HEK293 (cell line): ENCODE results near the gene TBL1Y.
"Not testable (repeated sequence)": the region's sequence is repeated elsewhere in the genome, so short reads cannot be mapped to it uniquely, and the experiment has no call there.

ENCODE experiments used
- CTCF ChIA-PET: fragments of 350-600 bp; formaldehyde crosslinking; extraction: SDS; loops from one replicate; lab custom pipeline; 2021; ENCODE audit warnings: antibody characterized with exemption; lab: Yijun Ruan, JAX
- POLR2A ChIA-PET: fragments of 300-600 bp; formaldehyde crosslinking; extraction: SDS; loops from one replicate; lab custom pipeline; 2020; ENCODE audit warnings: antibody characterized with exemption, inconsistent platforms; lab: Yijun Ruan, JAX
- H3K27ac ChIP-seq: fragments of 200-500 bp; sonication (Bioruptor generic); 2 replicates; pipeline ENCODE4 v1.5.1; 2014; ENCODE audit warnings: low read depth, low read length, control low read depth, inconsistent platforms; ENCODE audit errors: extremely low read depth
- H3K36me3 ChIP-seq, 2 experiments: fragments of 200-500 bp in 1 of 2; sonication (Bioruptor generic) in 1 of 2; 1 replicate in 1 of 2; 2 replicates in 1 of 2; pipeline ENCODE4 v1.5.1; 2014 to 2017; ENCODE audit warnings: inconsistent platforms in 2 of 2, low read length in 2 of 2; ENCODE audit not compliant: control insufficient read depth in 2 of 2, insufficient read depth in 1 of 2
- H3K4me1 ChIP-seq: fragments of 200-500 bp; sonication (Bioruptor generic); 2 replicates; pipeline ENCODE4 v1.5.1; 2014; ENCODE audit warnings: mild to moderate bottlenecking, low read length, inconsistent platforms; ENCODE audit not compliant: control insufficient read depth, insufficient read depth
- H3K4me3 ChIP-seq: 2 replicates; pipeline ENCODE4 v1.5.1; 2011; ENCODE audit warnings: low read depth, mild to moderate bottlenecking, control low read depth, low read length, moderate library complexity
- H3K9me3 ChIP-seq: fragments of 200-500 bp; sonication (Bioruptor generic); 2 replicates; pipeline ENCODE4 v1.5.1; 2014; ENCODE audit warnings: low read depth, low read length, inconsistent platforms; ENCODE audit not compliant: control insufficient read depth, insufficient read depth
- INSM2 ChIP-seq: fragments of 450-650 bp; formaldehyde crosslinking; IDR thresholded peaks from 2 replicates; pipeline ENCODE4 v1.5.1; 2016; ENCODE audit warnings: missing biosample characterization, missing genetic modification characterization
- KLF1 ChIP-seq: fragments of 450-650 bp; formaldehyde crosslinking; IDR thresholded peaks from 2 replicates; pipeline ENCODE4 v1.5.1; 2016; ENCODE audit warnings: missing biosample characterization, missing genetic modification characterization
- KLF16 ChIP-seq: fragments of 450-650 bp; formaldehyde crosslinking; IDR thresholded peaks from 2 replicates; pipeline ENCODE4 v1.5.1; 2017; ENCODE audit warnings: missing biosample characterization, missing genetic modification characterization
- MZF1 ChIP-seq: fragments of 450-650 bp; formaldehyde crosslinking; IDR thresholded peaks from 2 replicates; pipeline ENCODE4 v1.5.1; 2017; ENCODE audit warnings: missing biosample characterization, missing genetic modification characterization, borderline replicate concordance
- OSR2 ChIP-seq: fragments of 450-650 bp; formaldehyde crosslinking; IDR thresholded peaks from 2 replicates; pipeline ENCODE4 v1.5.1; 2016; ENCODE audit warnings: missing biosample characterization, missing genetic modification characterization
- SALL2 ChIP-seq: fragments of 450-650 bp; formaldehyde crosslinking; IDR thresholded peaks from 2 replicates; pipeline ENCODE4 v1.5.0; 2017; ENCODE audit warnings: missing biosample characterization, mild to moderate bottlenecking, missing genetic modification characterization, borderline replicate concordance
- SP2 ChIP-seq: fragments of 450-650 bp; formaldehyde crosslinking; IDR thresholded peaks from 2 replicates; pipeline ENCODE4 v1.5.1; 2016; ENCODE audit warnings: missing biosample characterization, missing genetic modification characterization
- YY1 ChIP-seq: fragments of 450-650 bp; formaldehyde crosslinking; IDR thresholded peaks from 2 replicates; pipeline ENCODE4 v1.5.1; 2018; ENCODE audit warnings: missing biosample characterization, missing genetic modification characterization
- ZBTB20 ChIP-seq: fragments of 450-650 bp; formaldehyde crosslinking; IDR thresholded peaks from 2 replicates; pipeline ENCODE4 v1.5.1; 2016; ENCODE audit warnings: missing biosample characterization, missing genetic modification characterization
- ZEB2 ChIP-seq: fragments of 450-650 bp; formaldehyde crosslinking; IDR thresholded peaks from 2 replicates; pipeline ENCODE4 v1.5.1; 2016; ENCODE audit warnings: missing biosample characterization, missing genetic modification characterization
- ZNF138 ChIP-seq: fragments of 450-650 bp; formaldehyde crosslinking; IDR thresholded peaks from 2 replicates; pipeline ENCODE4 v1.5.1; 2016; ENCODE audit warnings: missing biosample characterization, missing genetic modification characterization, borderline replicate concordance
- ZNF266 ChIP-seq: fragments of 450-650 bp; formaldehyde crosslinking; IDR thresholded peaks from 2 replicates; pipeline ENCODE4 v1.5.1; 2016; ENCODE audit warnings: missing biosample characterization, missing genetic modification characterization, low read depth
- ZNF514 ChIP-seq: fragments of 450-650 bp; formaldehyde crosslinking; IDR thresholded peaks from 2 replicates; pipeline ENCODE4 v1.5.1; 2016; ENCODE audit warnings: missing biosample characterization, missing genetic modification characterization
- ZNF580 ChIP-seq: fragments of 450-650 bp; formaldehyde crosslinking; IDR thresholded peaks from 2 replicates; pipeline ENCODE4 v1.5.1; 2016; ENCODE audit warnings: missing biosample characterization, missing genetic modification characterization
- ZNF621 ChIP-seq: fragments of 450-650 bp; formaldehyde crosslinking; IDR thresholded peaks from 2 replicates; pipeline ENCODE4 v1.5.1; 2017; ENCODE audit warnings: missing biosample characterization, missing genetic modification characterization
- ZNF747 ChIP-seq: fragments of 450-650 bp; formaldehyde crosslinking; IDR thresholded peaks from 2 replicates; pipeline ENCODE4 v1.5.1; 2016; ENCODE audit warnings: missing biosample characterization, missing genetic modification characterization
- ZSCAN5A ChIP-seq: fragments of 450-650 bp; formaldehyde crosslinking; IDR thresholded peaks from 2 replicates; pipeline ENCODE4 v1.5.1; 2016; ENCODE audit warnings: missing biosample characterization, missing genetic modification characterization
- TF ChIP-seq, protein P1 (sequence below): fragments of 450-650 bp; formaldehyde crosslinking; IDR thresholded peaks from 2 replicates; pipeline ENCODE4 v1.5.1; 2016; ENCODE audit warnings: missing biosample characterization, missing genetic modification characterization
- TF ChIP-seq, protein P2 (sequence below): fragments of 450-650 bp; formaldehyde crosslinking; IDR thresholded peaks from 2 replicates; pipeline ENCODE4 v1.5.0; 2017; ENCODE audit warnings: missing biosample characterization, missing genetic modification characterization, borderline replicate concordance
- TF ChIP-seq, protein P3 (sequence below): fragments of 450-650 bp; formaldehyde crosslinking; IDR thresholded peaks from 2 replicates; pipeline ENCODE4 v1.5.1; 2017; ENCODE audit warnings: missing biosample characterization, missing genetic modification characterization

The TBL1Y gene

GRCh38 chrY:6907591-6907990, 2.9 kb upstream of the TBL1Y start:
- H3K36me3 ChIP-seq, result no peaks in the 10 kb centered on the region
- H3K9me3 ChIP-seq, result no peaks in the 10 kb centered on the region
- ChIA-PET POLR2A (no interaction called here), CTCF (no interaction called here)
- H3K27ac ChIP-seq, result no peak overlapping the region
- no peak overlapping the region for H3K4me3 ChIP-seq
- TF ChIP-seq OSR2, result no peak
- H3K4me1 ChIP-seq, result no peaks in the 10 kb centered on the region

- H3K27ac ChIP-seq, H3K4me3 ChIP-seq, POLR2A ChIA-PET, H3K36me3 ChIP-seq, H3K9me3 ChIP-seq, H3K4me1 ChIP-seq, CTCF ChIA-PET: not testable (repeated sequence)
These were observed 2.5 kb upstream of the TBL1Y start for GRCh38 chrY:6908021-6908420.

DNA sequence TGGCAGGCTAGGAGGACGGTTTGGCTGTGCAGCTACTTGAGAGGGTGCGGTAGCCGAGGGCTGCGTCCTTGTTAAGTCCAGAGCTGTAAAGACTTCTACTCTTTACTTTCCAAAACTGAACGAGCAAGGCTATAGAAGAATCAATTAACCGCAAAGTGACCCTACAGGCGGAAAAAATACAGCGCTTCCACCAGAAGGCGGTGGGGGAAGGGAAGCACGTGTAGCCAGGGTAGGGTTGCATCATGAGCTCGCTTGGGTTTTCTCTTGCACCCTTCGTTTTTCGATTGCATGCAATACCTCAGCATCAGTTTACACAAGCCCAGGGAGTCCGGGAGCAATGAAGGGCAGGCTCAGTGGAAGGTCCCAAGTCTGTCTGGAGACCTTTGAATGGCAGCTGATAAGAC, 1.4 kb upstream of the TBL1Y start:
- H3K4me3 ChIP-seq, result no peak overlapping the region
- no peaks in the 10 kb centered on the region for H3K36me3 ChIP-seq
- no peak for TF ChIP-seq ZNF266
- no peak for TF ChIP-seq ZNF514
- TF ChIP-seq, protein P1, sequence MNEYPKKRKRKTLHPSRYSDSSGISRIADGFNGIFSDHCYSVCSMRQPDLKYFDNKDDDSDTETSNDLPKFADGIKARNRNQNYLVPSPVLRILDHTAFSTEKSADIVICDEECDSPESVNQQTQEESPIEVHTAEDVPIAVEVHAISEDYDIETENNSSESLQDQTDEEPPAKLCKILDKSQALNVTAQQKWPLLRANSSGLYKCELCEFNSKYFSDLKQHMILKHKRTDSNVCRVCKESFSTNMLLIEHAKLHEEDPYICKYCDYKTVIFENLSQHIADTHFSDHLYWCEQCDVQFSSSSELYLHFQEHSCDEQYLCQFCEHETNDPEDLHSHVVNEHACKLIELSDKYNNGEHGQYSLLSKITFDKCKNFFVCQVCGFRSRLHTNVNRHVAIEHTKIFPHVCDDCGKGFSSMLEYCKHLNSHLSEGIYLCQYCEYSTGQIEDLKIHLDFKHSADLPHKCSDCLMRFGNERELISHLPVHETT (tag by site-specific recombination), result no peak
- no peak for TF ChIP-seq ZSCAN5A (tag by site-specific recombination)
- TF ChIP-seq, protein P2, sequence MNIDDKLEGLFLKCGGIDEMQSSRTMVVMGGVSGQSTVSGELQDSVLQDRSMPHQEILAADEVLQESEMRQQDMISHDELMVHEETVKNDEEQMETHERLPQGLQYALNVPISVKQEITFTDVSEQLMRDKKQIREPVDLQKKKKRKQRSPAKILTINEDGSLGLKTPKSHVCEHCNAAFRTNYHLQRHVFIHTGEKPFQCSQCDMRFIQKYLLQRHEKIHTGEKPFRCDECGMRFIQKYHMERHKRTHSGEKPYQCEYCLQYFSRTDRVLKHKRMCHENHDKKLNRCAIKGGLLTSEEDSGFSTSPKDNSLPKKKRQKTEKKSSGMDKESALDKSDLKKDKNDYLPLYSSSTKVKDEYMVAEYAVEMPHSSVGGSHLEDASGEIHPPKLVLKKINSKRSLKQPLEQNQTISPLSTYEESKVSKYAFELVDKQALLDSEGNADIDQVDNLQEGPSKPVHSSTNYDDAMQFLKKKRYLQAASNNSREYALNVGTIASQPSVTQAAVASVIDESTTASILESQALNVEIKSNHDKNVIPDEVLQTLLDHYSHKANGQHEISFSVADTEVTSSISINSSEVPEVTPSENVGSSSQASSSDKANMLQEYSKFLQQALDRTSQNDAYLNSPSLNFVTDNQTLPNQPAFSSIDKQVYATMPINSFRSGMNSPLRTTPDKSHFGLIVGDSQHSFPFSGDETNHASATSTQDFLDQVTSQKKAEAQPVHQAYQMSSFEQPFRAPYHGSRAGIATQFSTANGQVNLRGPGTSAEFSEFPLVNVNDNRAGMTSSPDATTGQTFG (tag by site-specific recombination), result no peak
- no peak for TF ChIP-seq SP2 (tag by site-specific recombination)
- no peak for TF ChIP-seq ZBTB20 (tag by site-specific recombination)
- no peak for TF ChIP-seq ZNF621 (tag by site-specific recombination)
- no peak for TF ChIP-seq OSR2
- TF ChIP-seq YY1, result no peak
- no peak for TF ChIP-seq SALL2 (tag by site-specific recombination)
- no peak overlapping the region for H3K27ac ChIP-seq
- POLR2A ChIA-PET, result no interaction called here
- H3K4me1 ChIP-seq, result no peaks in the 10 kb centered on the region
- CTCF ChIA-PET, result no interaction called here
- H3K9me3 ChIP-seq, result no peaks in the 10 kb centered on the region

- CTCF ChIA-PET, result no interaction called here
These were observed 641 bp upstream of the TBL1Y start for GRCh38 chrY:6909856-6910255.

More at GRCh38 chrY:6909856-6910255, 641 bp upstream of the TBL1Y start:
- H3K4me3 ChIP-seq, result no peak overlapping the region
- H3K9me3 ChIP-seq, result no peaks in the 10 kb centered on the region
- POLR2A ChIA-PET, result no interaction called here
- no peaks in the 10 kb centered on the region for H3K36me3 ChIP-seq
- no peak overlapping the region for H3K27ac ChIP-seq
- TF ChIP-seq, protein P3, sequence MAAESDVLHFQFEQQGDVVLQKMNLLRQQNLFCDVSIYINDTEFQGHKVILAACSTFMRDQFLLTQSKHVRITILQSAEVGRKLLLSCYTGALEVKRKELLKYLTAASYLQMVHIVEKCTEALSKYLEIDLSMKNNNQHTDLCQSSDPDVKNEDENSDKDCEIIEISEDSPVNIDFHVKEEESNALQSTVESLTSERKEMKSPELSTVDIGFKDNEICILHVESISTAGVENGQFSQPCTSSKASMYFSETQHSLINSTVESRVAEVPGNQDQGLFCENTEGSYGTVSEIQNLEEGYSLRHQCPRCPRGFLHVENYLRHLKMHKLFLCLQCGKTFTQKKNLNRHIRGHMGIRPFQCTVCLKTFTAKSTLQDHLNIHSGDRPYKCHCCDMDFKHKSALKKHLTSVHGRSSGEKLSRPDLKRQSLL, result no peak
- TF ChIP-seq, protein P1 (tag by site-specific recombination), result no peak
- TF ChIP-seq ZNF747 (no peak), ZNF580 (tag by site-specific recombination) (no peak), KLF1 (tag by site-specific recombination) (no peak), KLF16 (tag by site-specific recombination) (no peak), MZF1 (no peak), ZNF138 (tag by site-specific recombination) (no peak), ZEB2 (tag by site-specific recombination) (no peak), INSM2 (tag by site-specific recombination) (no peak)
- TF ChIP-seq, all 188 proteins: peak for 0
- no peaks in the 10 kb centered on the region for H3K4me1 ChIP-seq
